Gastrocnemius medialis (tissue), 4 donors: ENCODE data around the gene RNF113B. TPM values are rescaled to one million over a fixed set of nuclear protein-coding genes. Genes with fewer than 3 reads are reported as not detected.

Experiments
- ATAC-seq, 2 donors: fragments of 150-250 bp; one replicate each; pipeline ENCODE4 v1.9.1; 2016
- DNase-seq, 2 donors: peaks; one replicate each; pipeline ENCODE4 v3.0.0-alpha.2; 2019
- H3K27ac ChIP-seq, 4 donors: fragments of 200-600 bp; sonication (generic); 1 replicate in 1 of 4; 2 replicates in 3 of 4; pipeline ENCODE4 v1.5.1; 2016 to 2018; ENCODE audit warnings: mild to moderate bottlenecking in 2 of 4, moderate library complexity in 1 of 4
- H3K27me3 ChIP-seq, 3 donors: fragments of 200-600 bp; sonication (generic) in 2 of 3; 1 replicate in 1 of 3; 2 replicates in 2 of 3; pipeline versions ENCODE4 v1.5.1 to v1.6.0; 2016 to 2019; ENCODE audit warnings: mild to moderate bottlenecking in 1 of 3, moderate library complexity in 1 of 3
- H3K36me3 ChIP-seq, 2 donors: fragments of 200-600 bp; sonication (generic) in 1 of 2; one replicate each; pipeline ENCODE4 v1.5.1; 2017 to 2018
- H3K4me1 ChIP-seq, 2 donors: fragments of 200-600 bp; sonication (generic) in 1 of 2; one replicate each; pipeline ENCODE4 v1.5.1; 2016 to 2017; ENCODE audit warnings: mild to moderate bottlenecking in 2 of 2
- H3K4me3 ChIP-seq, 4 donors: fragments of 200-600 bp; sonication (generic) in 3 of 4; 1 replicate in 1 of 4; 2 replicates in 3 of 4; pipeline ENCODE4 v1.5.1; 2016 to 2019; ENCODE audit warnings: mild to moderate bottlenecking in 2 of 4
- H3K9me3 ChIP-seq, 3 donors: fragments of 200-600 bp; sonication (generic) in 2 of 3; 1 replicate in 1 of 3; 2 replicates in 2 of 3; pipeline ENCODE4 v1.5.1; 2016 to 2019
- POLR2A ChIP-seq, 2 donors: fragments of 450-650 bp; IDR thresholded peaks; one replicate each; pipeline ENCODE4 v1.6.1; 2017; ENCODE audit warnings: antibody characterized with exemption in 2 of 2, mild to moderate bottlenecking in 2 of 2, moderate library complexity in 2 of 2
- in situ Hi-C, 4 donors: fragments of 200-750 bp; cut with MboI; loops; one replicate each; pipeline versions ENCODE4 v1.15.0 to v1.8.0; 2017; ENCODE audit warnings: low sequenced_read_pairs in 4 of 4
- intact Hi-C: fragments of 100-400 bp; cut with DNase I; formaldehyde crosslinking; loops from one replicate; pipeline ENCODE4 v1.15.1; 2023; ENCODE audit warnings: low total_unique reads
- microRNA-seq, 2 donors: library from miRNA; unstranded; fragments of <30 nt; microRNA quantifications; one replicate each; pipeline ENCODE4, GENCODE V29; 2016; ENCODE audit warnings: borderline replicate concordance in 2 of 2
- total RNA-seq, 4 donors: library from RNA; depleted of rRNA; stranded (reverse); fragments of >200 nt; gene quantifications; one replicate each; pipeline versions ENCODE4 v1.1.0 to v1.2.3, GENCODE V29; 2016
- TF ChIP-seq, protein P1 (sequence below), 5 experiments: fragments of 450-650 bp in 3 of 5; fragments of 200-600 bp in 2 of 5; sonication (generic) in 2 of 5; IDR thresholded peaks in 4 of 5; conservative IDR thresholded peaks in 1 of 5; 1 replicate in 4 of 5; 2 replicates in 1 of 5; pipeline ENCODE4 v1.5.1; 2016 to 2019; ENCODE audit warnings: antibody characterized with exemption in 5 of 5, mild to moderate bottlenecking in 3 of 5, moderate library complexity in 3 of 5

RNF113B gene
- total RNA-seq, 4 donors from 2014 or later, result not detected

DNA sequence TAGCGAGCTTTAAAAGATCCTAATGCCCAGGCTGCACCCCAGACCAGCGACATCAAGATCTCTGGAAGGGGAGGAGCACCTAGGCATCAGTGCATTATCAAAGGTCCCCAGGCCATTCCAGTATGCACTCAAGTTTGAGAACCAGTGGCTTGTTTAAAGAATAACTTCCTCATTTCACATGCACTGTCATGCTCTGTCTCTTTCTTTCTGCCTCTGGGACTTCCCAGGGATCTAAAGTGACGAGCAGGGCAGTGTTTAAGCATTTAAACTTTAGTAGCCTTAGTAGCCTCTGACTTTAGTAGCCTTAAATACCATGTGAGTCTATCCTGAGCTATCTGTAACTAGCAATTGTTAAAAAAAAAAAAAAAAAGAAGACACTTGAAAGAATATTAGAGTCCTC is 43.1 kb downstream of the RNF113B start:
- in situ Hi-C loops, result loop anchor here in 1 of 4 donors (25.0 kb wide), 1 partner anchor 528 kb away; no protein-coding TSS in a partner anchor

DNA sequence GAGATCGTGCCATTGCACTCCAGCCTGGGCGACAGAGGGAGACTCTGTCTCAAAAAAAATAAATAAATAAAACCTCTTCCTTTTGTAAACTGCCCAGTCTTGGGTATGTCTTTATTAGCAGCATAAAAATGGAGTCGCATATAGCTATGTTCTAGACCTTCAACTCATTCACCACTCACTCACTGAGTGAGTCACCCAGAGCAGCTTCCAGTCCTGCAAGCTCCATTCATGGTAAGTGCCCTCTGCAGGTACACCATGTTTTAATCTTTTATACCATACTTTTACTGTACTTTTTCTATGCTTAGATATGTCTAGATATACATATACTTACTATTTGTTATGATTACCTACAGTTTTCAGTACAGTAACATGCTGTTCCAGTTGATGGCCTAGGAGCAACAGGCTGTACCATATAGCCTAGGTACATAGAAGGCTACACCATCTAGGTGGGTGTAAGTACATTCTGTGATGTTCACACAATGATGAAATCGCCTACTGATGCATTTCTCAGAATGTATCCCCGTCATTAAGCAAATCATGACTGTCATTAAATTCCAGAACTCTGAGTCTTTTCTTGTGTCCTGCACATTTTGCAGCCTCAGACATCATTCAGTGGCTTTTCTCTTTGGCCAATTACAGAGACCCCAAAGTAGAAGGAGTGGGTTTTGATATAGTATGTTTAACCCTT is 47.9 kb downstream of the RNF113B start:
- H3K4me1 ChIP-seq, result no peaks in the 10 kb centered on the region
- TF ChIP-seq POLR2A (IDR thresholded peaks at IDR 0.05), result no peak
- TF ChIP-seq, protein P1, sequence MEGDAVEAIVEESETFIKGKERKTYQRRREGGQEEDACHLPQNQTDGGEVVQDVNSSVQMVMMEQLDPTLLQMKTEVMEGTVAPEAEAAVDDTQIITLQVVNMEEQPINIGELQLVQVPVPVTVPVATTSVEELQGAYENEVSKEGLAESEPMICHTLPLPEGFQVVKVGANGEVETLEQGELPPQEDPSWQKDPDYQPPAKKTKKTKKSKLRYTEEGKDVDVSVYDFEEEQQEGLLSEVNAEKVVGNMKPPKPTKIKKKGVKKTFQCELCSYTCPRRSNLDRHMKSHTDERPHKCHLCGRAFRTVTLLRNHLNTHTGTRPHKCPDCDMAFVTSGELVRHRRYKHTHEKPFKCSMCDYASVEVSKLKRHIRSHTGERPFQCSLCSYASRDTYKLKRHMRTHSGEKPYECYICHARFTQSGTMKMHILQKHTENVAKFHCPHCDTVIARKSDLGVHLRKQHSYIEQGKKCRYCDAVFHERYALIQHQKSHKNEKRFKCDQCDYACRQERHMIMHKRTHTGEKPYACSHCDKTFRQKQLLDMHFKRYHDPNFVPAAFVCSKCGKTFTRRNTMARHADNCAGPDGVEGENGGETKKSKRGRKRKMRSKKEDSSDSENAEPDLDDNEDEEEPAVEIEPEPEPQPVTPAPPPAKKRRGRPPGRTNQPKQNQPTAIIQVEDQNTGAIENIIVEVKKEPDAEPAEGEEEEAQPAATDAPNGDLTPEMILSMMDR (IDR thresholded peaks at IDR 0.05 in 4 of 5, conservative IDR thresholded peaks at IDR 0.05 in 1 of 5), result no peak
- H3K36me3 ChIP-seq, result no peaks in the 10 kb centered on the region
- ATAC-seq, result no peak
- no peak overlapping the region for H3K27ac ChIP-seq
- H3K27me3 ChIP-seq, result no peaks in the 10 kb centered on the region
- in situ Hi-C loops (loop anchor here in 1 of 4 donors (25.0 kb wide), 1 partner anchor 533 kb away; no protein-coding TSS in a partner anchor), intact Hi-C loops (no loop called here)
- no peaks in the 10 kb centered on the region for H3K9me3 ChIP-seq
- DNase-seq, result no peak
- H3K4me3 ChIP-seq, result no peak overlapping the region

More for the DNA sequence above, 43.1 kb downstream of the RNF113B start:
- intact Hi-C loops, result loop anchor here (10.0 kb wide), 1 partner anchor 271 kb away; no protein-coding TSS in a partner anchor
- Histone ChIP-seq H3K4me1 (no peaks in the 10 kb centered on the region), H3K4me3 (no peak overlapping the region), H3K27ac (no peak overlapping the region), H3K36me3 (no peaks in the 10 kb centered on the region), H3K27me3 (no peaks in the 10 kb centered on the region), H3K9me3 (no peaks in the 10 kb centered on the region)
- TF ChIP-seq, protein P1 (IDR thresholded peaks at IDR 0.05 in 4 of 5, conservative IDR thresholded peaks at IDR 0.05 in 1 of 5), result no peak
- TF ChIP-seq POLR2A (IDR thresholded peaks at IDR 0.05), result no peak
- DNase-seq (no peak), ATAC-seq (no peak)

Small RNAs within 50 kb of the gene (microRNA-seq; reads per million reads assigned to microRNA genes)
- 0 reads per million in 2 donors for gene MIR3170

Other genes with a start within 250 kb of the RNF113B start
- gene IPO5, start 223.6 kb downstream of the RNF113B start, total RNA-seq, result 100 to 1,000 TPM; 157 to 184 (median 177) TPM
- 1 to 10 TPM; 3.5 to 9.8 (median 4.9) TPM for gene FARP1, start 34.2 kb downstream of the RNF113B start, total RNA-seq